HG03066 (cell line): ENCODE data around the gene EXOC4.
"Not testable (repeated sequence)": the region's sequence is repeated elsewhere in the genome, so short reads cannot be mapped to it uniquely, and the experiment has no call there.

Experiments used
- ATAC-seq: cut with Tn5 transposase; IDR thresholded peaks from one replicate; pipeline ENCODE4 v1.9.1; 2021; ENCODE audit warnings: low read depth; ENCODE audit not compliant: unreplicated experiment

Gene EXOC4

DNA sequence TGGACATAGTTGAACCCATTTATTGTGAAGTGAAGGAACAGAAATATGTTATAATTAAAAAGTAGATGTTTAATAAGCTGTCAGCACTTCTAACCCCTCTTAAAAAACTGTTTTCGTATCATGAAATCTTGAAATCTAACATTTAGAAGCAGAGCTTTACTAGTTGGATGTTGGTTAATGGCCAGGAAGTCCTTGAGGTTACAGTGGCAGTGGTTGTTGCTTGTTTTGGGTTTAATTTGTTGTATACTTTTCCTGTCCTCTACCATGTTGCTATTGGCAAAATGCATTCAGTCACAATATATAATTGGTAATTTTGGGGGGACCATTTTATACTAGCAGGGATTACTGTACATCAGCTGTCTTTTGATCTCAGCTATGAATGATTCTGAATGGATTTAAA lies 60.7 kb downstream of the EXOC4 start:
- ATAC-seq = no peak

DNA sequence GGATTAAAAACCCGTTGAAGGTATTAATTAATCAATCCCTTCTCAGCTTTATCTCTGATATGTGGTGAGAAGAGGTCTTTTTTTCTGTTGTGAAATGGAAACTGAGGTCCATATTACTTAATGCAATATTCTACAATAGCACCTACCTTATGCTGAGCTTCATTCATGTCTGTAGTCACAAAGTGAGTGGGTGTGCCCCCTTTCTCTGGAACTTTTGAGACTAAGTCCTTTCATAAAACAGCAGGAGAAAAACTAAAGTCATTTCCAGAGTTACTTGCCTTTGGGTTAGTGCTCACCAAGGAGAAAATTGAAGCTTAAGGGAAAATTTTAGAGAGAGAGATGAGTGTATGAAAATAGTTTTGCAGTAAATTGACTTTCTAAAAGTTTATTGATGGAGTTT lies 61.2 kb downstream of the EXOC4 start:
- ATAC-seq = no peak

DNA sequence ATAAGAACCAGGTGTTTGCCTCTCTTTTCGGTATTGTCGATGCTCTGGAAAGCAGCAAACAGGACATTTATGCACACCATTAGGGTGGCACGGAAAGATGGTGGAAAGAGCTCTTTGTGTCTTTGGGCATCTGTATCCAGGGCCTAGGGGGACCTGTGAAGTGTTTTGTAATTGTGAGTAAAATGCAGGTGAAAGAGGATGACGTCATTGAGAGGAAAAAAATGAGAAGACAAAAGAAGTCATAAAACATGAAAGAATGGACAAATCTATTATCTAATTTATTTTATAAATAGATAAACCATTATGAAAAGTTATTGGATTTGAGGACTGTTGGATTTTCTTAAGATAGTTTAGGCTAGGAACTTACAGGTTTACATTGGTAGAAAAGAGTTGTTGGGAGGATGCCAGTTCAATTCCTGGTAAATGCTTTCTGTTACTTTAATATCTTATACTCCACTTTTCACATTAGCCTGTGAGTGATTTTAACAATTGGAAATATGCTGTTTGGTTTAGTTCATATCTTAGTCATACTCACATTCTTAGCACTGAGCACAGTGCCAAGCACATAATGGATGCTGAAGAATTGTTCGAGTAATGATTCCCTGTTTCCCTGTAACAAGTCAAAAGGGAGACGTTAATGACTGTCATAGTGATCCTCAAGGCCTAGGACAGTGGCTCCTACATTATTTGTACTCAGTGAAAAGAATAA lies 62.6 kb downstream of the EXOC4 start:
- ATAC-seq = no peak

DNA sequence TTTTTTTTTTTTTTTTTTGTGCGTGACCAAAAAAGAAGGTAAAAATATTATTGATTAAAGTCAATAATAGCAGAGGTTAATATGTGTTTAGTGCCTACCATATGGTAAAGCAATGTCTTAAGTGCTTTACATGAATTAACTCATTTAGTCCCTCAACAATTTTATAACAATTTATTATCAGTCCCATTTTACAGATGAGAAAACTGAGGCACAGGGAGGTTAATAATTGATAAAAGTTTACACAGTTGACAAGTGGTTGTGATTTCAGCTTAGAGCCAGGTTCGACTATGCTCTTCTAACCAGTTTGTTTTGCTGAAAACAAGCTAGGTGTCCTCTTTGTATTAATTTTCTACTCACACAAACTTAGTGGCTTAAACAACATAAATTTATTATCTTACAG lies 67.0 kb downstream of the EXOC4 start:
- no peak for ATAC-seq

DNA sequence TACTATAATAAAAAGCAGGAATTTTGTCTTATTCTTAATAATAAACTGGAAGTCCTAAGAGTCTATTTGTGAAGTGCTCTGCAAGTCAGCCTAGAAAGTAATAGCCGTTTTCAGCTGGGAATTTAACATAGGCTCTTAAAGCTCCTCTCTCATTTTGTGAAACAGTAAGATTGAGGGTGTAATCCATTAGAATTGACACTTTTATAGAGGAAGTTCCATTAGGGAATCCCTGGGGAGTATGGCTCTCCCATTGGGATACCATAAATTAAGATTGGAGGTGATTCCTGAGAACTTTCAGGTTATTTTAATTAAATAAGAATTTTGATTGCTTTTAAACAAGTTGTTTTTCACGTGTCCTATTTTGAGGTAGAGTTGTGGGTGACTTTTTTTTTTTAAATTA lies 68.0 kb downstream of the EXOC4 start:
- ATAC-seq = no peak

DNA sequence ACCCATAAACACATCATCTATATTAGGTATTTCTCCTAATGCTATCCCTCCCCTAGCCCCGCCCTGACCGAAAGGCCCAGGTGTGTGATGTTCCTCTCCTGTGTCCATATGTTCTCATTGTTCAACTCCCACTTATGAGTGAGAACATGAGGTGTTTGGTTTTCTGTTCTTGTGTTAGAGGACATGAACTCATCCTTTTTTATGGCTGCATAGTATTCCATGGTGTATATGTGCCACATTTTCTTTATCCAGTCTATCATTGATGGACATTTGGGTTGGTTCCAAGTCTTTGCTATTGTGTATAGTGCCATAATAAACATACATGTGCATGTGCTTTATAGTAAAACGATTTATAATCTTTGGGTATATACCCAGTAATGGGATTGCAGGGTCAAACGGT lies 68.5 kb downstream of the EXOC4 start:
- not testable (repeated sequence) for ATAC-seq

DNA sequence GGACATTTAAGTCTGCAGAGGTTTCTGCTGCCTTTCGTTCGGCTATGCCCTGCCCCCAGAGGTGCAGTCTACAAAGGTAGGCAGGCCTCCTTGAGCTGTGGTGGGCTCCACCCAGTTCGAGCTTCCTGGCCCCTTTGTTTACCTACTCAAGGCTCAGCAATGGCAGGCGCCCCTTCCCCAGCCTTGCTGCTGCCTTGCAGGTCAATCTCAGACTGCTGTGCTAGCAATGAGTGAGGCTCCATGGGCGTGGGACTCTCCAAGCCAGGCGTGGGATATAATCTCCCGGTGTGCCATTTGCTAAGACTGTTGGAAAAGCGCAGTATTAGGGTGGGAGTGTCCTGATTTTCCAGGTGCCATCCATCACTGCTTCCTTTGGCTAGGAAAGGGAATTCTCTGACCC lies 73.9 kb downstream of the EXOC4 start:
- not testable (repeated sequence) for ATAC-seq

DNA sequence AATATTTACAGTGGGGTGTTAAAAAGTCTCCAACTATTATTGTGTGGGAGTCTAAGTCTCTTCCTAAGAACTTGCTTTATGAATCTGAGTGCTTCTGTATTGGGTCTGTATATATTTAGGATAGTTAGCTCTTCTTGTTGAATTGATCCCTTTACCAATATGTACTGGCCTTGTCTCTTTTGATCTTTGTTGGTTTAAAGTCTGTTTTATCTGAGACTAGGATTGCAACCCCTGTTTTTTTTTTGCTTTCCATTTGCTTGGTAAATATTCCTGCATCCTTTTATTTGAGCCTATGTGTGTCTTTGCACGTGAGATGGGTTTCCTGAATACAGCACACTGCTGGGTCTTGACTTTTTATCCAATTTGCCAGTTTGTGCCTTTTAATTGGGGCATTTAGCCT lies 75.1 kb downstream of the EXOC4 start:
- not testable (repeated sequence) for ATAC-seq

DNA sequence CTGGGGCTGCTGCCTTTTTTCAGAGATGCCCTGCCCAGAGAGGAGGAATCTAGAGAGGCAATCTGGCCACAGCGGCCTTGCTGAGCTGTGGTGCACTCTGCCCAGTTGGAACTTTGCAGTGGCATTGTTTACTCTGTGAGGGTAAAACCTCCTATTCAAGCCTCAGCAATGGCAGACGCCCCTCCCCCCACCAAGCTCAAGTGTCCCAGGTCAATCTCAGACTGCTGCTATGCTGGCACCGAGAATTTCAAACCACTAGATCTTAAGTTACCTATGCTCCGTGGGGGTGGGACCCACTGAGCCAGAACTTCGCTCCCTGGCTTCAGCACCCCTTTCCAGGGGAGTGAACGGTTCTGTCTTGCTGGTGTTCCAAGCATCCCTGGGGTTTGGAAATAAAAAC lies 77.2 kb downstream of the EXOC4 start:
- ATAC-seq = no peak

DNA sequence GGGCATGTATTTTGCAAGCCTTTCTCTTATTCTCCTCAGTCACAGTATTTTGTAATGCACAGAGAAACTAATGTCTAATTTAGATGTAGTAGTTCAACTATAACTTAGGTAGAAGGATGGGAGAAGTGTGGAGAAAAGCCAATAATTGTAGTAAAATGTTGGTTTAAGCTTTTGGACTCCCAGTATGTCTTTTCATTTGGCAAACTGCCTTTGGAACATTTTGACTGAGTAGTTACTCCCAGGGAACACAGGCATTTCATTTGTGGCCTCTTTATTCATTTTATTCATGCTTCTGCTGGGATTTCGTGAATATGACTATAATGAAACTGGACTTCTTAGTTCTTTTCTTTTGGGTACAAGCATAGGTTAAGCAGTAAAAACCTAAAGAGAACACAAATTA lies 79.0 kb downstream of the EXOC4 start:
- no peak for ATAC-seq

DNA sequence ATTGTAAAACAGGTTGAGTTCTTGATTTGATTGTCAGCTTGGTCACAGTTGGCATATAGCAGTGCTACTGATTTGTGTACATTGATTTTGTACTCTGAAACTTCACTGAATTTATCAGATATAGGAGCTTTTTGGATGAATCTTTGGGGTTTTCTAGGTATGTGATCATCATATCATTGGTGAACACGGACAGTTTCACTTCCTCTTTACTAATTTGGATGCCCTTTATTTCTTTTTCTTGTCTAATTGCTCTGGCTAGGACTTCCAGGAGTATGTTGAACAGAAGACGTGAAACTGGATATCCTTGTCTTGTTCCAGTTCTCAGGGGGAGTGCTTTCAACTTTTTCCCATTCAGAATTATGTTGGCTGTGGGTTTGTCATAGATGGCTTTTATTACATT lies 86.9 kb downstream of the EXOC4 start:
- no peak for ATAC-seq

DNA sequence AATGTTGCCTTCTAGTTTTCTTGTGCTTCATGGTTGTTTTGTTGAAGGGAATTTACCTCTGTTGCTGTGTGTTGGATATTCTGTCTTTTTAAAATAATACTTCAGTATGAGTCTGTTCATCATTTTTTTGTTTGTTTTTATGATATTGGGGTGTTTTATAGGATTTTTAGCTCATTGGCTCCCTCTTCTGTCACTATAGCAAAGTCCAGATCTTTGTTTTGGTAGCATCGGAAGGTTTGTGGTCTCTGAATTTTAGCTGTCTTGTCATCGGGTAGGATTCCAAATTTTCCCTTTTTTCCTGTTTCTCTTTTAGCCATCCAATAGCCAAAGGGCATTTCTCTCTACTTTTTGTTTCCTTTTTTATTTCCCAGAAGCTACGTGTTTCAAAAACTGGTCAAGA lies 91.4 kb downstream of the EXOC4 start:
- ATAC-seq = no peak

DNA sequence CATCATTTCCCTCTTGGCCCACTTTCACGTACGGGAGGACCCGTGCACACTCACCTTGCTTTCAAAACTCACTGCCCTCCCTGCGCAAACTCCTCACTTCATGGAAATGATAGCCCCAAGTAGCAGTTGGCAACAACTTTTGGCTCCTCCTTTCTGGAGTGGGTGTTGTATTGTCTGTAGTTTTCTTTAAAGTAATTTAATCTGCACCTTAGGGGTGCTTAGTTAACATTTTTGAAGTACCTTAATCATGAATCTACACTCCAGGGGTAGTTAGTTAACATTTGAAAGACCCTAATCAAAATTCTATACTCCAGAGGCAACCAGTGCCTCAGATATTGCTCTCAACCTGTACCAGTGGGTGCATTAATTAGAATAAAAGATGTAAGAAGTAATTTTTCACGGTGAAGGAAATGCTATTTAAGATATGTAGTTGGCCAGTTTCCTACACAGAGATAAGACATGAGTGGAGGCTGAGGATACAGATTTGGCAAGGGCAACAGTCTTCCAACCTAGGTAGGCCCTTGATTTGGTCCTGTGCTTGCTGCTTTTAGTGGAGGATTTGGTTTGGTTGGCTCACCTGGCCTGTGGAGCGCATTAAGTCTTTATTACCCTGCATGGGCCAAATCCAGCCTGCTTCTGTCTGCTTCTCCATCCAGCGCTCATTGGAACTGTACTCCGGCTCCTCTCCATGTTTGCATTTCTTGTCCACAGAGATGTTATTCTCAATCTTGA lies 93.0 kb downstream of the EXOC4 start:
- no peak for ATAC-seq

DNA sequence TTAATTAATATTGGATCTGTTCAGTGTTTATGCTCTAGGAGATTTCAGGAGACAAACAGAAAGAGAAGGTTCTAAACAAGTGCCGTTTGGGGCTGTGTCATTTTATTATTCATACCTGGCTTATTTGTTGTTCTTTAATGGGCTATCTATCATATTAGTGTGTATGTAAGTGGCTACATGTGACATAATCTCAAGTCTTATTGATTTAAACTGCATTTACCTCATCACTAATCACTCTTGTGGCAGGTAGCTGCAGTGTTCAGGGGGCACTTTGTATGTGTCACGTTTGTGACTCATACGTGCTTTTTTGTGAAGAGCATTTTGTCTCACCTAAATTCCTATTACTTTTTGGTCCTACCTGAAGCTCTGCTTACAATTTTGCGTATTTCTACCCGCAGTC lies 95.4 kb downstream of the EXOC4 start:
- no peak for ATAC-seq

DNA sequence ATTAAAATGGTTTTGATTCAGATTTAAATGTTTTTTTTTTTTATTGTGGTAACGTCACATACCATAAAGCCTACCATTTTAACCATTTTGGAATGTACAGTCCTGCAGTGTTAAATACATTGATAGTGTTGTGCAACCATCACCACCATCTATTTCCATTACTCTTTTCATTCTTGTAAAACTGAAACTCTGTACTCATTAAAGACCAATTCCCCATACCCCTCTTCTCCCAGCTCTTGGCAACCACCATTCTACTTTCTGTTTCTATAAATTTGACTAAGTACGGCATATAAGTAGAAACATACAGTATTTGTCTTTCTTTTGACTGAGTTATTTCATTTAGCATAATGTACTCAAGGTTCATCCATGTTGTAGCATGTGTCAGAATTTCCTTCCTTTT lies 96.2 kb downstream of the EXOC4 start:
- ATAC-seq = no peak

DNA sequence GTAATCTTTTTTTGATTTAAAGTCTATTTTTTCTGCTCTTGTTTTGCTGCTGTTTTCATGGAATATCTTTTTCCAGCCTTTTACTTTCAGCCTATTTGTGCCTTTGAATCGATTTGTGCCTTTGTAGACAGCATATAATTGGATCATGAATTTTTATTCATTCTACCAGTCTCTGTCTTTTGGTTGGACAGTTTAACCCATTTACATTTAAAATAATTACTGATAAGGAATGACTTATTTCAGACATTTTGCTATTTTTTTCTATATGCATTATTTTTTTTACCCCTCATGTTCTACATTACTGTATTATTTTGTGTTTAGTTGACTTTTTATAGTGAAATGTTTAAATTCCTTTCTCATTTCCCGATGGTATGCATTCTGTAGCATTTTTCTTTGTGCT lies 99.6 kb downstream of the EXOC4 start:
- no peak for ATAC-seq

DNA sequence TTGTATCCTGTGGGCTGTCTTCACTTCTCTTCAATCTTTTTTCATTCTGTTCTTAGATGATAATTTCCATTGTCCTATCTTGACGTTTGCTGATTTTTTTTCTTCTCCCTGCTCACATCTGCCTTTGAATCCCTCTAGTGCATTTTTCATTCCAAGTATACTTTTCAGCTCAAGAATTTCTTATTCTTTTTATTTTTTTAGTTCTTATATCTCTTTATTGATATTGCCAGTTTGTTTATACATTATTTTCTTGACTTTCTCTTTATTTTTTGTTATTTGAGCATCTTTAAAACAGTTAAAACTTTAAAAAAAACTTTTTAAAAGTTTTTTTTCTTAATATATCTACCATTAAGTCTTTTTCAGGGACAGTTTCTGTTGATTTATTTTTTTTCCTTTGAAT lies 100.9 kb downstream of the EXOC4 start:
- no peak for ATAC-seq

DNA sequence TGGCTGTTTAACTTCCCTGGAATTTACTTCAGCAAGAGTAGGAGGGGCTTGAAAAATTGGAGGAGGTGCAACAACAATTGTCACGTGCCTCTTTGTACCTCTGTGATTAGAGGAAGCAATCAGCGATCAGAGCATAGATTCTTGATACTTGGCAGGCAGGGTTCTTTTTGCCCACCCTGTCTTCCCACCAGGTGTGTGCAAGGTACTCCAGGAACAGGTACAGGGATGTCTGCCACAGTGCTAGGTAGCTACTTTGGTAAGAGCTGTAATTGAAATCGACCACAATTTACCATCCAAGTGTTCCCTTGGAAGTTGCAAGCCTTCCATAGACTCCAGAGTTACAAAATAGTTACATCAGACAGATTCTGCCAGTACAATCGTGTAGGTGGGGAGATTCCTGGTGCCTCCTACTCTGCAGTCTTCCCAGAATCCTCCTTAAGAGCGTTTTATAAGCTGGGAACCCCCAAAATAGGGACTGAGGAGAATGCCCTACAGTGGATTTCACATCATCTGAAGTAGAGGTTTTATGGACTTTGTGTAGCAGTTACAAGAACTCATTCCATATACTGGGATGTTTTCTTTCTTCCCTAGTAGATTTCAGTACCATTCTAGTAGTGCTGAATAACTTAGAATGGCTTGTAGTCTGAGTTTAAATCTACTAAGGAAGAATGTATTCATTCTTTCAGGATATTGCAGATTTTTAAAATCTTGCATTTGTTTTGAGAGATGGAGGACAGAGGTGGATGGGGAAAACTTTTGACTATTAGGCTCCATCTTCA lies 101.9 kb downstream of the EXOC4 start:
- no peak for ATAC-seq

DNA sequence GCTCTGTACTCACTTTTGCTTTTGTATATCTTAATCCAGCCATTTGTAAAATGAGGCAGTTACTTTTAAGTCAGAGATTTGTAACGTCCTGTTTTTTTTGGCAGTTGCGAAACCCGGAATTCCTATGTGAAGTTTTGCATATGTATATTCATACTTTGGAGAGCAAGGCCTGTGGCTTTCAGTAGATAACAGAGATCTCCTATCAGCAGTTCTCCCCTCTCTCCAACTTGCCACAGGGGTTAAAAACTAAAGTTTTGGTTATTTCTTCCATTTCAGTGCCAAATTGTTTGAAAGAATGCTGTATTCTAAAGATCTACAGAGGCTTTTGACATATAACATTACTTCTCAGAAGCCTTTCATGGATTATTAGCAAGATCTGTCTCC lies 102.4 kb downstream of the EXOC4 start:
- no peak for ATAC-seq

DNA sequence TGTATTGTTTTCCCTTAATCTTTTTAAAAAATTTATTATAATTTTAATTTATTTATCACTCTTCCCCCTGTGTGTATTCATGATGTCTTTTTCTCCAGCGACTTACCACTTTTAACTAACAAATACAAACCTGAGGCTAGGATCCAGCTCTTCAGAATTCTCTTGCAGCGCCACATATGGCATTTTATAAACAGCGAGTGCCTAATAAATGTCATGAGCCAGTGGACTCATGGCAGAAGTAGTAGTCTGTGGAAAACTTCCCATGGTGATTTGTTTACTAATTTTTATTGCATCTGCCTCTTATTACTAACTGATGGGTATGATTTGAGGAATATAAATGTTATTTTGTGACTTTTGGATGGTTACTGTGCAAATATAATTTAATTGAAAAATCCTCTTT lies 102.9 kb downstream of the EXOC4 start:
- ATAC-seq = no peak

DNA sequence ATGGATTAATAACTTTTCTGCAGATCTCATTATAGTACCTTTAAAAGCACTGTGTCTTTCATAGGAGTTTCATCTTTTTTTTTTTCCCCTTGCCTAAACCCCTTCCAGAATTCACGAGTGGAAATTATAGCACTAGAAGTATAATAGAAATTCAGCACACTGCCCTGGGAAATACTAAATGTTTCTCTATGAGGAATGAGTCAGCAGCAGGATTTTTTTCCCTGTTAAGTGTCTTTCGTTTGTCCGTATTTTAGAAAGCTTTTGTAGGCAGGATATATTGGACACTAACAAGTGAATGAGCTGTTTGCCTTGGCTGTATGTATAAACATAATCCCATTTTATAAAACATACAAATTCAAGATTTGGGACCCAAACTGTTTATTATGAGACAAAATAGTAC lies 105.8 kb downstream of the EXOC4 start:
- ATAC-seq = no peak

DNA sequence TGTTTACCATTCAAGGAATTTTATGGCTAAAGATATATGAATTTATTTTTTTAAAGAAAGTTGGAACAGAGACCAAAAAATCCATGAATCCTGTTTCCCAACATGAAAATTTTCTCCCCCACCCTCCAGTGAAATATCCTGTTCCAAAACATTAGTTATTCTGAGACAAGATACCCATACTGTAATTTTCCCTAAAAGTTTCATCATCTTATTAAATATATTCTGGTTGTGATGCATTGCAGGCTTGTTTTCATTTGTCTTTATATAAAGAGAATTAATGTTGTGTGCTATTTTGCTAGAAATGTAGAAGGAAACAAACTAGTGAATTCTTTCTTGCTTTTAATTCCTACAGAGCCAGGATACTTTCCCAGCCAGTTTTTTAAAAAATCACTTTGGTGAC lies 106.6 kb downstream of the EXOC4 start:
- no peak for ATAC-seq
